Mesenchymal stem cell (in vitro differentiated cells and primary cell): ENCODE data around the gene FOXK1.

Experiments
- DNase-seq: peaks from one replicate; pipeline ENCODE4 v3.0.0-alpha.2; 2013
- H2AFZ ChIP-seq: one replicate; pipeline ENCODE4 v1.6.1; 2013; ENCODE audit warnings: low read depth, mild to moderate bottlenecking, control low read depth, inconsistent platforms, low read length, moderate library complexity
- H2AK5ac ChIP-seq: 2 replicates; pipeline ENCODE4 v1.6.1; 2013; ENCODE audit warnings: low read length, moderate library complexity, mild to moderate bottlenecking, inconsistent platforms; ENCODE audit not compliant: severe bottlenecking
- H2BK120ac ChIP-seq: one replicate; pipeline ENCODE4 v1.6.1; 2013; ENCODE audit warnings: low read depth, mild to moderate bottlenecking, inconsistent platforms, low read length, moderate library complexity
- H2BK12ac ChIP-seq, 2 experiments: one replicate each; pipeline ENCODE4 v1.6.1; 2013; ENCODE audit warnings: inconsistent platforms in 2 of 2, low read length in 2 of 2, mild to moderate bottlenecking in 2 of 2, moderate library complexity in 2 of 2, control low read depth in 1 of 2
- H2BK15ac ChIP-seq: one replicate; pipeline ENCODE4 v1.6.1; 2013; ENCODE audit warnings: mild to moderate bottlenecking, low read depth, inconsistent platforms; ENCODE audit not compliant: poor library complexity, severe bottlenecking
- H2BK5ac ChIP-seq: 2 replicates; pipeline ENCODE4 v1.6.1; 2013; ENCODE audit warnings: low read depth, mild to moderate bottlenecking, low read length, control low read depth, inconsistent platforms; ENCODE audit not compliant: poor library complexity, severe bottlenecking
- H3K14ac ChIP-seq, 2 experiments: one replicate each; pipeline ENCODE4 v1.6.1; 2013; ENCODE audit warnings: inconsistent platforms in 2 of 2, low read length in 2 of 2, control low read depth in 1 of 2, mild to moderate bottlenecking in 1 of 2, moderate library complexity in 1 of 2
- H3K18ac ChIP-seq, 2 experiments: one replicate each; pipeline ENCODE4 v1.6.1; 2013; ENCODE audit warnings: inconsistent platforms in 2 of 2, low read length in 2 of 2, control low read depth in 1 of 2, low read depth in 1 of 2, mild to moderate bottlenecking in 1 of 2
- H3K23ac ChIP-seq, 2 experiments: one replicate each; pipeline ENCODE4 v1.6.1; 2013; ENCODE audit warnings: inconsistent platforms in 2 of 2, low read length in 2 of 2, mild to moderate bottlenecking in 2 of 2, moderate library complexity in 2 of 2, control low read depth in 1 of 2
- H3K27ac ChIP-seq: 2 replicates; pipeline ENCODE4 v1.5.1; 2013; ENCODE audit warnings: mild to moderate bottlenecking, moderate library complexity, low read length, control low read depth, inconsistent platforms; ENCODE audit not compliant: poor library complexity, severe bottlenecking
- H3K27me3 ChIP-seq, 2 experiments: 2 replicates each; pipeline versions ENCODE4 v1.6.1 to v1.7.0; 2013; ENCODE audit warnings: low read length in 2 of 2, mild to moderate bottlenecking in 2 of 2, moderate library complexity in 2 of 2, control low read depth in 1 of 2, inconsistent platforms in 1 of 2; ENCODE audit not compliant: control insufficient read depth in 1 of 2, insufficient read depth in 1 of 2
- H3K36me3 ChIP-seq, 2 experiments: 2 replicates each; pipeline versions ENCODE4 v1.6.1 to v1.7.0; 2013; ENCODE audit warnings: low read length in 2 of 2, control low read depth in 1 of 2, inconsistent platforms in 1 of 2, low read depth in 1 of 2, mild to moderate bottlenecking in 1 of 2; ENCODE audit not compliant: insufficient read depth in 2 of 2, control insufficient read depth in 1 of 2
- H3K4ac ChIP-seq, 2 experiments: one replicate each; pipeline ENCODE4 v1.6.1; 2013; ENCODE audit warnings: inconsistent platforms in 2 of 2, low read length in 2 of 2, mild to moderate bottlenecking in 2 of 2, moderate library complexity in 2 of 2, control low read depth in 1 of 2, low read depth in 1 of 2
- H3K4me1 ChIP-seq: 2 replicates; pipeline ENCODE4 v1.6.1; 2013; ENCODE audit warnings: low read depth, low read length, control low read depth; ENCODE audit not compliant: control insufficient read depth, insufficient read depth
- H3K4me2 ChIP-seq: 2 replicates; pipeline ENCODE4 v1.6.1; 2013; ENCODE audit warnings: low read length, mild to moderate bottlenecking, inconsistent platforms; ENCODE audit not compliant: poor library complexity, severe bottlenecking
- H3K4me3 ChIP-seq, 2 experiments: 2 replicates each; pipeline versions ENCODE4 v1.5.1 to v1.7.0; 2013; ENCODE audit warnings: low read length in 2 of 2, mild to moderate bottlenecking in 2 of 2, control low read depth in 1 of 2, low read depth in 1 of 2; ENCODE audit not compliant: insufficient read depth in 1 of 2
- H3K79me1 ChIP-seq: replicated peaks from 2 replicates; pipeline ENCODE4 v1.6.1; 2013; ENCODE audit warnings: mild to moderate bottlenecking, control low read depth, low read length, inconsistent platforms; ENCODE audit not compliant: poor library complexity, severe bottlenecking
- H3K9ac ChIP-seq: 2 replicates; pipeline ENCODE4 v1.7.0; 2013; ENCODE audit warnings: mild to moderate bottlenecking, low read length, moderate library complexity
- H3K9me3 ChIP-seq: 2 replicates; pipeline ENCODE4 v1.7.0; 2013; ENCODE audit warnings: mild to moderate bottlenecking, low read length; ENCODE audit not compliant: control insufficient read depth
- H4K8ac ChIP-seq: one replicate; pipeline ENCODE4 v1.6.1; 2013; ENCODE audit warnings: inconsistent platforms, mild to moderate bottlenecking, low read length, moderate library complexity
- H4K91ac ChIP-seq: one replicate; pipeline ENCODE4 v1.6.1; 2013; ENCODE audit warnings: mild to moderate bottlenecking, low read length, inconsistent platforms
- WGBS: methylation state at CpG from one replicate; pipeline ENCODE4 v1.1.7; 2013; ENCODE audit warnings: mixed read lengths; 5-methylcytosine and 5-hydroxymethylcytosine counted together

FOXK1 gene

DNA sequence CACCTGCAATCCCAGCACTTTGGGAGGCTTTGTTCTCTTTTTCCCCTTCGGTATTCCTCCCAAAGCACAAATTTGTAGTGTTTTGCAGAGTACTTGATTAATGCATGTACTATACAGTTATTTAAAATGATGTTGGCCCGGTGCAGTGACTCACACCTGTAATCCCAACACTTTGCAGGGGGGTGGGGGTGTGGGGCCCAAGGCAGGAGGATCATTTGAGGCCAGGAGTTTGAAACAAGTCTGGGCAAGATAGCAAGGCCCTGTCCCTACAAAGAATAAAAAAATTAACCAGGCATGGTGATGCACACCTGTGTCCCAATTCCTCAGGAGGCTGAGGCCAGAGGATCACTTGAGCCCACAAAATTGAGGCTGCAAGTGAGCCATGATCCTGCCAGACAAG lies 26.8 kb upstream of the FOXK1 start:
- H3K27me3 ChIP-seq = no peaks in the 10 kb centered on the region
- no peaks in the 10 kb centered on the region for H3K79me1 ChIP-seq
- H3K4me3 ChIP-seq = no peak overlapping the region
- no peak overlapping the region for H3K9ac ChIP-seq
- no peak overlapping the region for H3K23ac ChIP-seq
- H2AK5ac ChIP-seq = no peak overlapping the region
- H3K18ac ChIP-seq = no peak overlapping the region
- H3K9me3 ChIP-seq = peaks cover 16% of the 10 kb centered on the region
- 83% methylated on average over 1 of the region's 2 CpGs for WGBS
- H2BK120ac ChIP-seq = no peak overlapping the region
- DNase-seq = no peak
- H2BK12ac ChIP-seq = no peak overlapping the region
- no peak overlapping the region for H3K14ac ChIP-seq
- no peak overlapping the region for H3K4ac ChIP-seq
- no peak overlapping the region for H3K27ac ChIP-seq
- H2BK5ac ChIP-seq = no peak overlapping the region
- no peak overlapping the region for H2BK15ac ChIP-seq
- H4K91ac ChIP-seq = no peak overlapping the region
- no peak overlapping the region for H3K4me2 ChIP-seq
- H3K36me3 ChIP-seq = no peaks in the 10 kb centered on the region
- H2AFZ ChIP-seq = no peak overlapping the region
- no peak overlapping the region for H4K8ac ChIP-seq
- H3K4me1 ChIP-seq = peaks cover 10% of the 10 kb centered on the region

DNA sequence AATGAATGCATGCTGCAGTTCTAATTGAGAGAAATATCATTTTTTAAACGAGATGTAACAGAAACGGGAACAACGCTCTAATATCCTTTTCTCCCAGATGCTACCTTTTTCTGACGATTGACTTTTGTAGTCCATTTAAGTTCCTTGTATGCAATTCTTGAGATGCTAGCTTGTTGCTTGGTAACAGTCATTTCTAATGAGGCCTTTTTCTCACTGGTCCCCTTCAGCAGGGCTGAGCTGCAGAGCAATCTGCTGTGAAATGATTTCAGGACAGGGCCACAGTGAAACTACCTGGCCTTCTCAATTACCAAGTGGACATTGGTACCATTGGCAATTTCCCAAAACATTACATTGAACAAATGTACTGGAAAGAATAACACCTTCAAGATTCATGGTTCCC lies 26.2 kb upstream of the FOXK1 start:
- no peak overlapping the region for H2BK120ac ChIP-seq
- H3K9me3 ChIP-seq = peaks cover 16% of the 10 kb centered on the region
- no peak overlapping the region for H2BK12ac ChIP-seq
- no peak for DNase-seq
- no peak overlapping the region for H3K27ac ChIP-seq
- 95% methylated on average over 4 of the region's 4 CpGs for WGBS
- H3K14ac ChIP-seq = no peak overlapping the region
- H3K4me3 ChIP-seq = no peak overlapping the region
- peaks cover 6% of the 10 kb centered on the region for H3K4me1 ChIP-seq
- no peaks in the 10 kb centered on the region for H3K79me1 ChIP-seq
- H3K4ac ChIP-seq = no peak overlapping the region
- H2BK15ac ChIP-seq = no peak overlapping the region
- H4K91ac ChIP-seq = no peak overlapping the region
- no peak overlapping the region for H2AFZ ChIP-seq
- no peak overlapping the region for H3K4me2 ChIP-seq
- H2AK5ac ChIP-seq = peak overlapping the region; percentile 65
- no peak overlapping the region for H2BK5ac ChIP-seq
- H3K18ac ChIP-seq = no peak overlapping the region
- no peak overlapping the region for H4K8ac ChIP-seq
- H3K36me3 ChIP-seq = no peaks in the 10 kb centered on the region
- no peak overlapping the region for H3K23ac ChIP-seq
- no peaks in the 10 kb centered on the region for H3K27me3 ChIP-seq
- no peak overlapping the region for H3K9ac ChIP-seq

DNA sequence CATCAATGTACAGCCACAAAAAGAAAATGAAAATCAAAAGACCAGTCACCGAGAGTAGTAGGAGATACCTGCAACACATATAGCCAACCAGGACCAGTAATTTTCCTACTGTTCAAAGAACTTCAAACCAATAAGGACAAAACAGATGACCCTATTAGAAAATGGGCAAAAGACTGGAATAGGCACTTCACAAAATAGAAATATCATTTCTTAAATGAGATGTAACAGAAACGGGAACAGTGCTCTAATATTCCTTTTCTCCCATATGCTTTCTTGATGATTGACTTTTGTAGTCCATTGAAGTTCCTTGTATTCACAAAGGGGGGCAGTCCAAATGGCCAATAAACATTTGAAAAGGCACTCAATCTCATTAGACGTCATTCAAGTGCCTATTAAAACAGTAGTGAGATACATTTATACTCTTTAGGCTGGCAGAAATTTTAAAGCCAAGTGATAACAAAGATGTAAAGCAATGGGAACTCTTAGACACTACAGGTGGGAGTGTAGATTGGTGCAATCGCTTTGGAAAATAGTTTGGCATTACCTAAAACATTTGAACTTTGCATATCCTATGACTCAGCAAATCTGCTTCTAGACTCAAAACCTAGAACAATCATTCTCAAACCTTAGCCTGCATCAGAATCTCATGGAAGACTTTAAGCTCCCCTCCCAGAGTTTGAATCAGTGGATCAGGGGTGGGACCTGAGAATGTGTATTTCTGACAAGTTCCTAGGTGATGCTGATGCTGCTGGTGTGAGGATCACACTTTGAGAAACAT lies 24.3 kb upstream of the FOXK1 start:
- peaks cover 16% of the 10 kb centered on the region for H3K9me3 ChIP-seq
- H3K4ac ChIP-seq = no peak overlapping the region
- H3K27me3 ChIP-seq = no peaks in the 10 kb centered on the region
- WGBS = 100% methylated on average over 1 of the region's 4 CpGs
- no peak overlapping the region for H2BK12ac ChIP-seq
- no peak overlapping the region for H2AK5ac ChIP-seq
- H3K36me3 ChIP-seq = no peaks in the 10 kb centered on the region
- H3K27ac ChIP-seq = no peak overlapping the region
- no peaks in the 10 kb centered on the region for H3K79me1 ChIP-seq
- no peak overlapping the region for H3K14ac ChIP-seq
- H3K4me3 ChIP-seq = no peak overlapping the region
- no peak overlapping the region for H4K91ac ChIP-seq
- H3K18ac ChIP-seq = no peak overlapping the region
- no peak overlapping the region for H2AFZ ChIP-seq
- H2BK5ac ChIP-seq = no peak overlapping the region
- H2BK120ac ChIP-seq = no peak overlapping the region
- peaks cover 2% of the 10 kb centered on the region for H3K4me1 ChIP-seq
- no peak overlapping the region for H3K23ac ChIP-seq
- no peak for DNase-seq
- H3K9ac ChIP-seq = no peak overlapping the region
- H2BK15ac ChIP-seq = no peak overlapping the region
- no peak overlapping the region for H4K8ac ChIP-seq
- no peak overlapping the region for H3K4me2 ChIP-seq

DNA sequence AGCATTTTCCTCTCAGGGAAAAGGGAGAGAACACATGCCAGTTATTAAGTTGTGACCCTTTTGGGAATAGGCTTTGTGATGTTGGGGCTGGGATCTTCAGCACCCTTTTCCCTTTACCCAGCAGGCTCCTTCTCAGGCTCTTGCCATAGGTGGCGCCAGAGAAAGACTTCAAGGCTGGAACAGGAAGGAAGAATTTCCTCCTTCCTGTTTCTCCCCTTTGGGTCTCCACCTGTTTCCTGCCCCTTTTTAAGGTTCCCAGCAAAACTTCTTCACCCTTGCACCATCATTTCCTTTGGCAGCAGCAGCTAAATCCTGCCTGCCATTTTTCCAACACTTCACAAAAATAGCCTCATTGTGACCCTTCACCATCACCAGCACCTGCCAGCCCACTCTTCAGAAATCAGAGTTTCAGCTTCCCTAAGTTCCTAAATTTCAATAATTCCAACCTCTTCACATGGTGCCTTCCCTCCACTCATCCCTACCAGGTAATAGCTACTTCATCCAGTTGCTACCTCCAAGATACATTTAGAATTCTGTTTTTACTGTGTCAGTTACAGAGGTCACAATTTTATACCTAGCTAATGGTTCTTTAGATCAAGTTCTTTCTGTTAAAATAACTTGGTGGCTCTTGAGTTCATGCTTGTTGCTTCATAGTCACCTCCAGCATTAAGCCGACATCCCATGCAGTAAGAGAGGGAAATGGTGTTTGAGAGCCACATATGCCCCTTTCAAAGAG lies 22.4 kb upstream of the FOXK1 start:
- Histone ChIP-seq H3K36me3 (no peaks in the 10 kb centered on the region), H2BK5ac (no peak overlapping the region), H4K91ac (no peak overlapping the region), H3K9ac (no peak overlapping the region), H3K14ac (no peak overlapping the region), H3K4me1 (peaks cover 5% of the 10 kb centered on the region), H3K23ac (no peak overlapping the region), H2BK120ac (no peak overlapping the region), H3K4me2 (no peak overlapping the region), H3K27me3 (no peaks in the 10 kb centered on the region), H2AFZ (no peak overlapping the region), H3K9me3 (peaks cover 16% of the 10 kb centered on the region), H2AK5ac (no peak overlapping the region), H3K27ac (no peak overlapping the region), H2BK15ac (no peak overlapping the region), H3K4ac (no peak overlapping the region), H4K8ac (no peak overlapping the region), H3K18ac (no peak overlapping the region), H3K4me3 (no peak overlapping the region), H2BK12ac (no peak overlapping the region), H3K79me1 (no peaks in the 10 kb centered on the region)
- 95% methylated on average over 2 of the region's 2 CpGs for WGBS
- no peak for DNase-seq
